Mesodermal cell (in vitro differentiated cells): ENCODE data around the gene S1PR3.

Source experiments
- H3K27ac ChIP-seq: 2 replicates; pipeline ENCODE4 v1.7.0; 2013; ENCODE audit warnings: mild to moderate bottlenecking, low read depth, low read length, moderate library complexity; ENCODE audit not compliant: severe bottlenecking
- H3K36me3 ChIP-seq: 2 replicates; pipeline ENCODE4 v1.7.1; 2013; ENCODE audit warnings: mild to moderate bottlenecking, low read length, moderate library complexity; ENCODE audit not compliant: control insufficient read depth, insufficient read depth
- H3K4me1 ChIP-seq: one replicate; pipeline ENCODE4 v1.7.1; 2013; ENCODE audit warnings: mild to moderate bottlenecking, low read length; ENCODE audit not compliant: insufficient read depth, control insufficient read depth, poor library complexity, severe bottlenecking
- H3K4me3 ChIP-seq: 2 replicates; pipeline ENCODE4 v1.7.0; 2013; ENCODE audit warnings: low read length, control low read depth, mild to moderate bottlenecking; ENCODE audit not compliant: insufficient read depth, poor library complexity, severe bottlenecking; ENCODE audit errors: extremely low read depth
- H3K9me3 ChIP-seq: 2 replicates; pipeline ENCODE4 v1.7.1; 2013; ENCODE audit warnings: mild to moderate bottlenecking, low read length, moderate library complexity; ENCODE audit not compliant: control insufficient read depth
- WGBS, 2 experiments: methylation state at CpG; one replicate each; pipeline ENCODE4 v1.1.5; 2013; ENCODE audit warnings: missing lambda C conversion rate in 2 of 2; ENCODE audit not compliant: insufficient coverage in 2 of 2; 5-methylcytosine and 5-hydroxymethylcytosine counted together

S1PR3 gene

GRCh38 chr9:89049646-89050045 is 58.4 kb downstream of the S1PR3 start:
- Histone ChIP-seq H3K27ac (no peak overlapping the region), H3K4me1 (no peaks in the 10 kb centered on the region), H3K9me3 (no peaks in the 10 kb centered on the region), H3K4me3 (no peak overlapping the region), H3K36me3 (no peaks in the 10 kb centered on the region)
- WGBS, 2 experiments = 93% methylated on average over 5 of the region's 8 CpGs; no CpG with 5 or more reads in 1 of the 2 experiments

- 85 to 97% methylated on average over 10 to 11 of the region's 12 CpGs for WGBS, 2 experiments
- Histone ChIP-seq H3K36me3 (no peaks in the 10 kb centered on the region), H3K9me3 (no peaks in the 10 kb centered on the region), H3K4me3 (no peak overlapping the region), H3K4me1 (no peaks in the 10 kb centered on the region), H3K27ac (no peak overlapping the region)
Observed at GRCh38 chr9:89051421-89052025, 60.3 kb downstream of the S1PR3 start.

GRCh38 chr9:89052470-89053097 is 61.3 kb downstream of the S1PR3 start:
- Histone ChIP-seq H3K9me3 (no peaks in the 10 kb centered on the region), H3K4me3 (no peak overlapping the region), H3K27ac (no peak overlapping the region), H3K4me1 (no peaks in the 10 kb centered on the region), H3K36me3 (no peaks in the 10 kb centered on the region)
- WGBS, 2 experiments = 93 to 100% methylated on average over 5 of the region's 6 CpGs

- Histone ChIP-seq H3K27ac (no peak overlapping the region), H3K4me3 (no peak overlapping the region), H3K4me1 (no peaks in the 10 kb centered on the region), H3K36me3 (no peaks in the 10 kb centered on the region), H3K9me3 (no peaks in the 10 kb centered on the region)
- WGBS, 2 experiments = 92 to 93% methylated on average over 5 of the region's 5 CpGs
Observed at GRCh38 chr9:89053301-89053700, 62.0 kb downstream of the S1PR3 start.
